ENCODE measurements around the gene MRPL9.
A peak's percentile ranks its signal among the peaks of the same experiment; 100 is the strongest.
"Not testable (repeated sequence)": the region's sequence is repeated elsewhere in the genome, so short reads cannot be mapped to it uniquely, and the experiment has no call there.

Gene MRPL9

DNA sequence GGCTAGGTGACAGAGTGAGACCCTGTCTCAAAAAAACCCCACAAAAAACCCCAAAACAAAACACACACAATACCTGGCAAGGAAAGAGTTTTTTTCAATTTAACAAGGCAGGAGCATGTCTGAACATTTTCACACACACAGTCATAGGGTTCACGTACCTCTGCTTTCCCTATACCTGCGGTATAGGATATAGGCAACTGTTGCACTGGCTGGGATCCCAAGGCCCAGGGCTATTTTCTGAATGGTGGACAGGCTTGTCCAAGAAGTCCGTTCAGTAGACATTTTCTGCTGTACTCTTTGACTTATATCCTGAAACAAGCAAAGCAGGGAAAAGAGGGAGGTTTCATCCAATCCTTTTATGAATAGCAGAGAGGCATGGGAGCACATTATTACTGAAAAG is 19.4 kb upstream of the MRPL9 start:
- no peak for DNase-seq

DNA sequence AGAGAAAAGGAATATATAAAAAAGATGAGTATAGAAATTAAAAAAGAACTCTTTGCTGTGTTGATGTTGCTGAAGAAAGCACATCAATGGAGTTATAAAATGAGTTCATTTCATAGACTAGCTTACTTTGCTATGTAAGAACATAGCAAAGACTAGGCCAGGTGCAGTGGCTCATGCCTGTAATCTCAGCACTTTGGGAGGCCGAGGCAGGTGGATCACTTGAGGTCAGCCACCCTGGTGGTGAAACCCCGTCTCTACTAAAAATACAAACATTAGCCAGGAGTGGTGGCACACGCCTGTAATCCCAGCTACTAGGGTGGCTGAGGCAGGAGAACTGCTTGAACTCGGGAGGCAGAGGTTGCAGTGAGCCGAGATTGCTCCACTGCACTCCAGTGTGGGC is 18.7 kb upstream of the MRPL9 start:
- DNase-seq = not testable (repeated sequence)

DNA sequence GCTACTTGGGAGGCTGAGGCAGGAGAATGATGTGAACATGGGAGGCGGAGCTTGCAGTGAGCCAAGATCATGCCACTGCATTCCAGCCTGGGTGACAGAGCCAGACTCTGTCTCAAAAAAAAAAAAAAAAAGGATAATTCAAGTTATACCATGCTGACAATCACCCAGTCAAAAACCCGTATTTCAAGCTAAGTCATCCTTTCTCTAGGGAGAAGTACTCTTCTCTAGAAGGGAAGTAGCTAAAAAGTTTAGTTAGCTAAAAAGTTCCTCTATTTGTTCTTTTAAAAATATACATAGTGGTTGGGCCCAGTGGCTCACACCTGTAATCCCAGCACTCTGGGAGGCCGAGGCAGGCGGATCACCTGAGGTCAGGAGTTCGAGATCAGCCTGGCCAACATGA is 17.4 kb upstream of the MRPL9 start:
- not testable (repeated sequence) for DNase-seq

GRCh38 chr1:151779852-151780251 is 16.6 kb upstream of the MRPL9 start:
- no peak for DNase-seq

GRCh38 chr1:151777317-151777716 is 14.0 kb upstream of the MRPL9 start:
- no peak for DNase-seq

- no peak for DNase-seq
These were observed 13.4 kb upstream of the MRPL9 start for GRCh38 chr1:151776665-151777062.

- DNase-seq = no peak
These were observed 12.8 kb upstream of the MRPL9 start for GRCh38 chr1:151775894-151776664.

DNA sequence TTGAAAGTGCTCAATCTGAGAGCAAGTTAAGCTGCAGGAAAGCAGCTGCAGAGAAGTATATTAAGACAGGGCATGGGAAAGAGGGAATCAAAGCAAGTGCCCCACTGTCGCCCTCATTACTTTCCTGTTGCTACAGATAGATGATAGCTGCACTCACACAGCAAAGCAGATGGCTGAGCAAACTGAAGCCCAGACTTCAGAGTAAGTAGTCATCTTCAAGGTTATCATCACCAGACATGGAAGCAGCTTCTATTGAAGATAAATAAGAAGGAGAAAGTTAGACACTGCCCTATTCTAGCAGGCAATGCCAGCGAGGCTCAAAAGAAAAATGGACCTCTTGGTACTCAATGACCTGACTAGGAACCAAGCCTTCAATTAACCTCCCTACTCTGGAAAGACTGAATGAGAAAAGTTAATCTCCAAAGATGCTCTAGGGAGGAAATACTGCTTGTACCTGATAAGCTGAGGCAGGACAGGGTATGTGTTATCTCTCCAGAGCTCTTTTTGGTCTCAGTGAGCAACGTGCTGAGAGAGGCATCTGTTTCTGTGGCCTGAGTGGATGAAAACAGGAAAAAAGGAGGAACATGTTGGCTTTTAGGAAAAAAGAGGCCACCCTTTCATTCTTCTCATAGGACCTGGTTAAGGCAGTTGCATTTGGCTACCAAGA is 11.1 kb upstream of the MRPL9 start:
- DNase-seq = no peak

GRCh38 chr1:151773702-151774101 is 10.4 kb upstream of the MRPL9 start:
- no peak for DNase-seq

GRCh38 chr1:151769270-151769669 is 6.0 kb upstream of the MRPL9 start:
- not testable (repeated sequence) for DNase-seq

DNA sequence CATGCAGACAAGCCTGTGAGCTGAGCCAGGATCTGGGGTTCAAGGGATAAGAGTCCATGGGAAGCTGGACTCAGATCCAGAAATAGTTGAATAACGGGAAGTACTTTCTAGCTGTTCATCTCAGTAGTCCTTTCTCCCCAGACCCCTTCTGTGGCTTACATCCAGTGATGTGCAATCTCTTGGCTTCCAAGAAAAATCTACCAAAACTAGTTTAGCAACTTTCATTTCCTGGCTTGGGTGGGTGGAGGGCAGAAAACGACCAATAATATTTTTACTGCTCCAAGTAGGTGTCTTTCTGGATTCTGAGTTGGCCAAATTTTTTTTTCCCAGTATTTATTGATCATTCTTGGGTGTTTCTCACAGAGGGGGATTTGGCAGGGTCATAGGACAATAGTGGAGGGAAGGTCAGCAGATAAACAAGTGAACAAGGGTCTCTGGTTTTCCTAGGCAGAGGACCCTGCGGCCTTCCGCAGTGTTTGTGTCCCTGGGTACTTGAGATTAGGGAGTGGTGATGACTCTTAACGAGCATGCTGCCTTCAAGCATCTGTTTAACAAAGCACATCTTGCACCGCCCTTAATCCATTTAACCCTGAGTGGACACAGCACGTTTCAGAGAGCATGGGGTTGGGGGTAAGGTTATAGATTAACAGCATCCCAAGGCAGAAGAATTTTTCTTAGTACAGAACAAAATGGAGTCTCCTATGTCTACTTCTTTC is 5.2 kb upstream of the MRPL9 start:
- not testable (repeated sequence) for DNase-seq

- no peak for DNase-seq
These were observed 694 bp upstream of the MRPL9 start for GRCh38 chr1:151763990-151764389.

DNA sequence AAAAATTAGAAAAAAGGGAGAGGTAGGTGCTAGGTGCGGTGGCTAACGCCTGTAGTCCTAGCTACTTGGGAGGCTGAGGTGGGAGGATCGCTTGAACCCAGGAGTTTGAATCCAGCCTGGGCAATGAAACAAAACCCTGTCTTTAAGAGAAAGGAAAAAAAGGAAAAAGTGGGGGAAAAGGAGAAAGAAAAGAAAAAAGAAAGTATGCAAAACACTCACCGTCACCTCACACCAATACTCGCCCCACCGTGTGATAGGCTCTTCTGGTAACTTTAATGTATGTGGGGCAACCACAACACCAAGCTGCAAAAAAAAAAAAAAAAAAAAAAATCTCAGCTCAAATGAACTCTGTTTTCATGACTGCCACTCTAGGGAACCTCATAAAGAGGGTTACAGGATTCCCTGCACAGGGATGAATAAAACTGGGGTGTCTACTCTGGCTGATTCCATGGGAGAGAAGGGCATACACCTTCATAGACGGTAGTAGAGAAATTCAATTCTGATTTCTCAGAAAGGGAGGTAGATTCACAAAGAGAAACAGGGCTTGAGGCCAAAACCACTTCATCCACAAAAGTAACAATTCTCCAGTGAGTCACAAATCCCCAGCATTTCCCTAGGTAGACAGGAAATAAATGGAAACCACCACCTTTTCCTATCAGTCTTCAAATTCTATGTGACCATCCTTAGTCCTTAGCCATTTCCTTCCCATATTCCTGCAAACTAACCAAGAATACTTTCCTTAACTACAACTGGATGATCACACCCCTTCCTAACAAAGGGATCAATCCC is 2.5 kb downstream of the MRPL9 start:
- DNase-seq = no peak

GRCh38 chr1:151759241-151759640 is 4.1 kb downstream of the MRPL9 start:
- no peak for DNase-seq

DNA sequence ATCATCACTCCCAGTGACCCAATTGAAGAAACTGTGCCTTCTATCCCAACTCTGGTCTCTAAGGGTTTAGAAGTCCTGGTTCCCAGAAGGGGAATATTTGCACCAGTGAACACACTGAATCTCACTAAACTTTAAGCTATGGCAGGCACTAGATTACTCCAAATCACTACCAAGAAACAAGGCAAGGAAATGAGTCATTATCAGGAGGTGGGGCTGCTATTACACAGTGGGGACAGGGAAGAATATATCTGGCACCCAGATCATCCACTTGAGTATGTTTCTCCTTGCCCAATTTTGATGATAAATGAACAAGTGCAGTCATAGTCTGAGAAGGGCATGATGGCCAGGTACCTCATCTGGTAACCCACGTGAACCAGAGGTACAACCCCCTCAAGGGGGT is 7.0 kb downstream of the MRPL9 start:
- peak; percentile 50 for DNase-seq

GRCh38 chr1:151741516-151741915 is 21.8 kb downstream of the MRPL9 start:
- DNase-seq = no peak

DNA sequence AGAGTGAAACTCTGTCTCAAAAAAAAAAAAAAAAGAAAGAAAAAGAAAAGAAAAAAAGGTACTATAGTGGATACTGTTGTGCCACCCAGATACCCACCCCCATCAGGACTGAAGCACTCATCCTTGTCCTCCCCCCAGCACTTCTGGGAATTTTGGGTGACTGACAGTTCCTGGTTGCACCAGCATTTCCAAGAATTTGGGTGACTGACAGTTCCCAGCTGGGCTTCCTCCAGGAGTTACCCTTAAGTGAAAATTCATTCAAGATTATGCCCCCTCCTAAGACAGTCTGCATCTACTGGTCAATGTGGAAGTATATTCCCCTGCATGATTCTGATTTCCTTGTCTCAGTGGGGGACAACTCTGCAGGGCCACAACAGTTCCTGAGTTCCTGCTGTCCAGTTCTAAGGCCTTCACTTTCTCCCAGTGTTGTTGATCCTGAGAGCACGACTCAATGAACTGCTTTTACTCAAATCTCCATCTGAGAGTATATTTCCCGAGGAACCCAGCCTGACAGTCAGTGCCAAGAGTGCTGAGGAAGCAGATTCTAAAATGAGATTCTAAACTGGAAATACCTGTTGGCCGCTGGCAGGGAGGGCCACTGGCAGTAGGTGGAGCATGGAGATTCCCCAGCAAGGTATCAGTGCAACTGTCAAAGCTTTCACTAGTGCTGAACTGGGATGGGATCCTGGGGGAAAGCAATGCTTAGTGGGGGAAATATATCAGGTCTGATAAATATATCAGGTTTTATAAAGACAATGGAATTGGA is 23.5 kb downstream of the MRPL9 start:
- DNase-seq = no peak

DNA sequence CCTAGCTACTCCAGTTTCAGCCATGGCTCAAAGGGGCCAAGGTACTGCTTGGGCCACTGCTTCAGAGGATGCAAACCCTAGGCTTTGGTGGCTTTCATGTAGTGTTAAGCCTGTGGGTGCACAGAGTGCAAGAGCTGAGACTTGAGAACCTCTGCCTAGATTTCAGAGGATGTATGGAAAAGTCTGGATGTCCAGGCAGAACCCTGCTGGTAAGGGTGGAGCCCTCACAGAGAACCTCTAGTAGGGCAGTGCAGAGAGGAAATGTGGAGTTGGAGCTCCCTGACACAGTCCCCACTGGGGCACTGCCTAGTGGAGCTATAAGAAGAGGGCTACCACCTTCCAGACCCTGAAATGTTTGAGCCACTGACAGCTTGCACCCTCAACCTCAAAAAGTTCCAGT is 25.8 kb downstream of the MRPL9 start:
- no peak for DNase-seq

DNA sequence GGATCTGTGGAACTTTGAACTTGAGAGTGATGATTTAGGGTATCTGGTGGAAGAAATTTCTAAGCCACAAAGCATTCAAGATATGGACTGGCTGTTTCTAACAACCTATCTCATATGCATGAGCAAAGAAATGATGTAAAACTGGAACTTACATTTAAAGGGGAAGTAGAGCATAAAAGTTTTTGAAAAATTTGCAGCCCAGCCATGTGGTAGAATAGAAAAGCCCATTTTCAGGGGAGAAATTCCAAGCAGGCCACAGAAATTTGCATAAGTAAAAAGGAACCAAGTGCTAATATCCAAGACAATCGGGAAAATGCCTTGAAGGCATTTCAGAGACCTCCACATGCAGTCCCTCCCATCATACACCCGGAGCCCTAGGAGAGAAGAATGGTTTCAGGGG is 26.3 kb downstream of the MRPL9 start:
- DNase-seq = no peak

GRCh38 chr1:151733995-151734394 is 29.3 kb downstream of the MRPL9 start:
- not testable (repeated sequence) for DNase-seq

GRCh38 chr1:151733126-151733525 is 30.2 kb downstream of the MRPL9 start:
- DNase-seq = no peak

DNA sequence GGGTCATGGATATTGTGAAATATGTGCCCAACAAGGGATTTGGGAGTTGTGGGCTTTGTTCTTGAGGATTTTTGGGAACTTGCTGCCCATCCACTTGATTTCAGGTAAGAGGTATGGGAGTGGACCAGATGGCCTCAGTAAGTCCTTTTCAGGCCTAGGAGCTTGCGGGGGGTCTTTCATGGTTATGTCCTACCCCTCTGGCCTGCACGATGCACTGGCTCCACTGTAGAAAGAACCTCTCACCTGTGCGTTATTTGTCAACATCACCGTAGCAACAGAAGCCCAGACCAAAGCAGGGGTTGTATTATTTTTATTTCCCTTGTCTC is 33.4 kb downstream of the MRPL9 start:
- DNase-seq = no peak
